ENCODE measurements around the gene CMYA5. TPM values are rescaled to one million over a fixed set of nuclear protein-coding genes. Genes with fewer than 3 reads are reported as not detected.

The CMYA5 gene
- total and polyA plus RNA-seq, 2 of the 4 experiments (the other 2 are of a cell fraction), result 0.39 to 0.90 TPM

DNA sequence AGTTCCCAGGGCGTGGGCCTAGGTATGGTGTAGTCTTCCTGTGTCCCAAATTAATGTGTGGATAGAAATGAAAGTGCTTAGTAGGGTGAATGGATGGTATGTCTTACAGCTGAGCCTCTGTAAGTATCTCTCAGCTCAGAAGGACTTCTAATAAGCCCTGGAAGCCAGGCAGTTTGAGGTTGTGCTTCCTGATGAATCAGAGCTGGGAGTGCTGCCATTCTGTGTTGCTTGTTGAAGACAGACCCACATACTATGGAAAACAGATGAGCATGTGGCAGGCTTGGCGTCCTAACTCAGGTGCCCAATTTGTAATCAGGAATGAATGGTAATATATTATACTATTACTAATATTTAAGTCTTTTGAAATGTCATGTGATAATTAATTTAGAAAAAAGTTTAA lies 69.8 kb downstream of the CMYA5 start:
- no peak overlapping the region for H3K9ac ChIP-seq (ENCODE audit: low read depth, low read length)
- no peaks in the 10 kb centered on the region; the same call in 1 of the 2 replicates for H3K27me3 ChIP-seq (ENCODE audit: control insufficient read depth, insufficient read depth, low read length)
- no peak overlapping the region for H4K8ac ChIP-seq (ENCODE audit: low read depth in 2 of 2, low read length in 2 of 2)
- CTCF ChIA-PET, result no interaction called here
- POLR2A ChIA-PET (ENCODE audit: unreplicated experiment), result no interaction called here
- no peak overlapping the region; the same call in 1 of the 2 replicates for H3K14ac ChIP-seq (replicated peaks; ENCODE audit: low read depth, low read length)
- no peak overlapping the region for H3K18ac ChIP-seq (ENCODE audit: low read depth, low read length)
- no peaks in the 10 kb centered on the region for H3K9me3 ChIP-seq (ENCODE audit: control insufficient read depth, insufficient read depth, low read length)
- dilution Hi-C loops (cut with HindIII; ENCODE audit: low sequenced_read_pairs, unreplicated experiment) (no loop called here), in situ Hi-C loops (cut with MboI; ENCODE audit: low sequenced_read_pairs) (no loop called here), intact Hi-C loops (cut with micrococcal nuclease) (no loop called here)
- 0 out of 2 replicates have a peak overlapping the region, but pooled peaks have one; percentile 42 for H3K23ac ChIP-seq (ENCODE audit: low read depth, low read length)
- no peak overlapping the region for H3K27ac ChIP-seq (ENCODE audit: insufficient read depth, low read length)
- H2BK20ac ChIP-seq (ENCODE audit: low read depth, low read length), result no peak overlapping the region
- H2BK120ac ChIP-seq (ENCODE audit: low read depth, low read length), result no peak overlapping the region
- H4K91ac ChIP-seq (ENCODE audit: insufficient read depth, low read depth, low read length), result no peak overlapping the region
- H4K5ac ChIP-seq (ENCODE audit: low read depth, low read length), result no peak overlapping the region
- H2BK15ac ChIP-seq (ENCODE audit: low read depth, low read length), result no peak overlapping the region
- no peak overlapping the region for H3K4ac ChIP-seq (ENCODE audit: low read depth, low read length)
- no peak overlapping the region for H2BK5ac ChIP-seq (ENCODE audit: low read depth, low read length, poor library complexity, severe bottlenecking)
- H3K36me3 ChIP-seq (ENCODE audit: control insufficient read depth, insufficient read depth, low read length), result no peaks in the 10 kb centered on the region
- no CpG with 5 or more reads among the region's 2 CpGs for WGBS, 2 experiments (ENCODE audit: extremely low coverage in 2 of 2, insufficient read length in 1 of 2)
- no peaks in the 10 kb centered on the region for H4K20me1 ChIP-seq (ENCODE audit: insufficient read depth, low read length)
- no peaks in the 10 kb centered on the region for H3K4me1 ChIP-seq (ENCODE audit: control insufficient read depth, insufficient read depth, low read length)
- no TSS peak for BruUV-seq (replicated peaks)
- ATAC-seq (ENCODE audit: low read depth) (peak; percentile 95), DNase-seq (peak; percentile 74)
- no peaks in the 10 kb centered on the region; the same call in 1 of the 2 replicates for H3K9me1 ChIP-seq (ENCODE audit: insufficient read depth, low read length)
- no peak overlapping the region for H3K4me2 ChIP-seq (ENCODE audit: low read depth, low read length)
- no peak overlapping the region for H2AFZ ChIP-seq (replicated peaks; ENCODE audit: low read length, poor library complexity)
- TF ChIP-seq MAFK (IDR thresholded peaks at IDR 0.05; ENCODE audit: low read depth, low read length), result no peak
- no peak for TF ChIP-seq MXI1 (IDR thresholded peaks at IDR 0.05; ENCODE audit: borderline replicate concordance, low read depth, low read length)
- no peak for TF ChIP-seq MAZ (IDR thresholded peaks at IDR 0.05; ENCODE audit: borderline replicate concordance, low read depth, low read length)
- no peak for TF ChIP-seq RCOR1 (IDR thresholded peaks at IDR 0.05; ENCODE audit: insufficient replicate concordance, low read length)
- no peak for TF ChIP-seq SMC3 (IDR thresholded peaks at IDR 0.05; ENCODE audit: low read depth, low read length)
- no peak for TF ChIP-seq RFX5 (IDR thresholded peaks at IDR 0.05; ENCODE audit: low read depth, low read length)
- no peak for TF ChIP-seq ELK1 (IDR thresholded peaks at IDR 0.05; ENCODE audit: borderline replicate concordance, low read depth, low read length)
- TF ChIP-seq FOS (IDR thresholded peaks at IDR 0.05; ENCODE audit: low read depth, low read length), result no peak
- TF ChIP-seq CHD1 (IDR thresholded peaks at IDR 0.05; ENCODE audit: low read depth, low read length), result no peak
- H3K56ac ChIP-seq (ENCODE audit: extremely low read depth, insufficient read depth, low read length), result no peak overlapping the region
- H2AK5ac ChIP-seq (ENCODE audit: low read depth, low read length), result no peak overlapping the region
- no peak overlapping the region for H2AK9ac ChIP-seq (replicated peaks; ENCODE audit: low read depth, low read length, poor library complexity)
- H3K4me3 ChIP-seq (ENCODE audit: insufficient read depth, low read depth, low read length), result no peak overlapping the region
- H3K79me1 ChIP-seq (ENCODE audit: low read depth in 1 of 2, low read length in 2 of 2), result no peaks in the 10 kb centered on the region
